Thyroid gland (tissue), 4 donors: Measurements from ENCODE around the gene SCFD2. TPM values are rescaled to one million over a fixed set of nuclear protein-coding genes. Genes with fewer than 3 reads are reported as not detected.
A peak's percentile ranks its signal among the peaks of the same experiment; 100 is the strongest.

ENCODE experiments used
- DNase-seq, 2 donors: peaks; one replicate each; pipeline ENCODE4 v3.0.0-alpha.2; 2019
- H3K27ac ChIP-seq, 3 donors: fragments of 200-600 bp; sonication (generic); 1 replicate in 2 of 3; 2 replicates in 1 of 3; pipeline ENCODE4 v1.5.1; 2016 to 2019; ENCODE audit warnings: mild to moderate bottlenecking in 1 of 3, moderate library complexity in 1 of 3
- H3K27me3 ChIP-seq: fragments of 200-600 bp; sonication (generic); one replicate; pipeline ENCODE4 v1.5.1; 2019
- H3K36me3 ChIP-seq, 2 donors: fragments of 200-600 bp; sonication (generic); one replicate each; pipeline ENCODE4 v1.5.1; 2016 to 2019
- H3K4me1 ChIP-seq, 2 donors: fragments of 200-600 bp; sonication (generic); one replicate each; pipeline ENCODE4 v1.5.1; 2017 to 2019
- H3K4me3 ChIP-seq, 3 donors: fragments of 200-600 bp; sonication (generic); replicated peaks in 1 of 3; 1 replicate in 2 of 3; 2 replicates in 1 of 3; pipeline ENCODE4 v1.5.1; 2016; ENCODE audit warnings: mild to moderate bottlenecking in 1 of 3
- H3K9me3 ChIP-seq: fragments of 200-600 bp; sonication (generic); one replicate; pipeline ENCODE4 v1.5.1; 2017
- CTCF ChIP-seq, 6 experiments: fragments of 200-600 bp in 3 of 6; fragments of 450-650 bp in 3 of 6; sonication (generic) in 3 of 6; IDR thresholded peaks; one replicate each; pipeline ENCODE4 v1.5.1; 2016 to 2019; ENCODE audit warnings: antibody characterized with exemption in 6 of 6, mild to moderate bottlenecking in 2 of 6, inconsistent platforms in 1 of 6, moderate library complexity in 1 of 6
- POLR2A ChIP-seq, 2 donors: fragments of 450-650 bp; IDR thresholded peaks; one replicate each; pipeline ENCODE4 v1.6.1; 2017; ENCODE audit warnings: antibody characterized with exemption in 2 of 2, mild to moderate bottlenecking in 2 of 2, moderate library complexity in 1 of 2
- WGBS, 2 donors: methylation state at CpG; one replicate each; pipeline ENCODE4 v1.1.5; 2017; 5-methylcytosine and 5-hydroxymethylcytosine counted together
- intact Hi-C: fragments of 100-400 bp; cut with DNase I; formaldehyde crosslinking; loops from one replicate; pipeline ENCODE4 v1.15.1; 2023
- total RNA-seq, 4 donors: library from RNA; depleted of rRNA; stranded (reverse); fragments of >200 nt; gene quantifications; one replicate each; pipeline ENCODE4 v1.2.3, GENCODE V29; 2016

Gene SCFD2
- total RNA-seq, 4 donors from 2014 or later, result 10.3 to 32.9 (median 28.2) TPM

- intact Hi-C loops, result no loop called here
- Histone ChIP-seq H3K27me3 (no peaks in the 10 kb centered on the region), H3K9me3 (no peaks in the 10 kb centered on the region), H3K27ac (no peak overlapping the region), H3K4me3 (no peak overlapping the region), H3K4me1 (peaks cover 5 to 18% of the 10 kb centered on the region in 2 donors), H3K36me3 (no peaks in the 10 kb centered on the region)
- 92 to 93% methylated on average over 5 of the region's 5 CpGs for WGBS, 2 donors
- no peak for DNase-seq
- no peak for TF ChIP-seq POLR2A (IDR thresholded peaks at IDR 0.05)
- TF ChIP-seq CTCF (IDR thresholded peaks at IDR 0.05), result no peak
Measured at GRCh38 chr4:53130896-53131561, 234.8 kb downstream of the SCFD2 start.

GRCh38 chr4:53128706-53129357 lies 237.0 kb downstream of the SCFD2 start:
- H3K27ac ChIP-seq, result no peak overlapping the region
- peaks cover 2 to 15% of the 10 kb centered on the region in 2 donors for H3K4me1 ChIP-seq
- TF ChIP-seq POLR2A (IDR thresholded peaks at IDR 0.05) (no peak), CTCF (IDR thresholded peaks at IDR 0.05) (no peak)
- WGBS, 2 donors, result 6 to 10% methylated on average over 2 of the region's 2 CpGs
- DNase-seq, result peak; percentile 34 to 59
- intact Hi-C loops, result no loop called here
- no peaks in the 10 kb centered on the region for H3K9me3 ChIP-seq
- no peak overlapping the region for H3K4me3 ChIP-seq
- H3K27me3 ChIP-seq, result no peaks in the 10 kb centered on the region
- no peaks in the 10 kb centered on the region for H3K36me3 ChIP-seq

GRCh38 chr4:53128231-53128630 lies 237.6 kb downstream of the SCFD2 start:
- no peak overlapping the region for H3K4me3 ChIP-seq
- H3K9me3 ChIP-seq, result no peaks in the 10 kb centered on the region
- DNase-seq, result no peak
- peaks cover 0 to 11% of the 10 kb centered on the region in 2 donors for H3K4me1 ChIP-seq
- intact Hi-C loops, result no loop called here
- no peaks in the 10 kb centered on the region for H3K36me3 ChIP-seq
- 90 to 92% methylated on average over 4 of the region's 4 CpGs for WGBS, 2 donors
- TF ChIP-seq CTCF (IDR thresholded peaks at IDR 0.05) (no peak), POLR2A (IDR thresholded peaks at IDR 0.05) (no peak)
- no peaks in the 10 kb centered on the region for H3K27me3 ChIP-seq
- H3K27ac ChIP-seq, result no peak overlapping the region

GRCh38 chr4:53127365-53127764 lies 238.5 kb downstream of the SCFD2 start:
- Histone ChIP-seq H3K27ac (no peak overlapping the region), H3K4me3 (no peak overlapping the region), H3K9me3 (no peaks in the 10 kb centered on the region), H3K36me3 (no peaks in the 10 kb centered on the region), H3K4me1 (peaks cover 0 to 11% of the 10 kb centered on the region in 2 donors), H3K27me3 (no peaks in the 10 kb centered on the region)
- TF ChIP-seq CTCF (IDR thresholded peaks at IDR 0.05) (no peak), POLR2A (IDR thresholded peaks at IDR 0.05) (no peak)
- DNase-seq, result no peak
- WGBS, 2 donors, result 91% methylated on average over 5 of the region's 5 CpGs
- intact Hi-C loops, result no loop called here

GRCh38 chr4:53126099-53126498 lies 239.8 kb downstream of the SCFD2 start:
- Histone ChIP-seq H3K36me3 (no peaks in the 10 kb centered on the region), H3K4me3 (no peak overlapping the region), H3K27ac (no peak overlapping the region), H3K9me3 (no peaks in the 10 kb centered on the region), H3K27me3 (no peaks in the 10 kb centered on the region), H3K4me1 (peaks cover 0 to 17% of the 10 kb centered on the region in 2 donors)
- WGBS, 2 donors, result 96 to 99% methylated on average over 5 of the region's 5 CpGs
- TF ChIP-seq POLR2A (IDR thresholded peaks at IDR 0.05) (no peak), CTCF (IDR thresholded peaks at IDR 0.05) (no peak)
- intact Hi-C loops, result no loop called here
- no peak for DNase-seq
